ENCODE measurements around the gene C17orf113.

Gene C17orf113

GRCh38 chr17:42001729-42002128, 48.7 kb downstream of the C17orf113 start:
- WGBS, 2 experiments: 100% methylated on average over 1 to 2 of the region's 2 CpGs
- H3K27me3 ChIP-seq (ENCODE audit: control insufficient read depth, insufficient read depth, low read length, poor library complexity, severe bottlenecking): no peaks in the 10 kb centered on the region
- no peaks in the 10 kb centered on the region for H3K9me3 ChIP-seq (ENCODE audit: control insufficient read depth, low read length)
- H3K27ac ChIP-seq (ENCODE audit: insufficient read depth, low read depth, low read length, poor library complexity, severe bottlenecking): no peak overlapping the region
- no peak overlapping the region for H3K4me3 ChIP-seq (ENCODE audit: insufficient read depth, low read depth, low read length)
- H3K36me3 ChIP-seq (ENCODE audit: control insufficient read depth, insufficient read depth, low read length): peaks cover 28% of the 10 kb centered on the region
- no peaks in the 10 kb centered on the region for H3K4me1 ChIP-seq (ENCODE audit: control insufficient read depth, insufficient read depth, low read length)

- Histone ChIP-seq H3K36me3 (ENCODE audit: control insufficient read depth, insufficient read depth, low read length) (peaks cover 40% of the 10 kb centered on the region), H3K27me3 (ENCODE audit: control insufficient read depth, insufficient read depth, low read length, poor library complexity, severe bottlenecking) (no peaks in the 10 kb centered on the region), H3K27ac (ENCODE audit: insufficient read depth, low read depth, low read length, poor library complexity, severe bottlenecking) (no peak overlapping the region), H3K9me3 (ENCODE audit: control insufficient read depth, low read length) (no peaks in the 10 kb centered on the region), H3K4me1 (ENCODE audit: control insufficient read depth, insufficient read depth, low read length) (no peaks in the 10 kb centered on the region), H3K4me3 (ENCODE audit: insufficient read depth, low read depth, low read length) (no peak overlapping the region)
- WGBS, 2 experiments: 97 to 100% methylated on average over 2 to 3 of the region's 3 CpGs
These were observed 49.8 kb downstream of the C17orf113 start for GRCh38 chr17:42000413-42001133.

GRCh38 chr17:41998497-41998896, 51.9 kb downstream of the C17orf113 start:
- H3K9me3 ChIP-seq (ENCODE audit: control insufficient read depth, low read length): no peaks in the 10 kb centered on the region
- H3K4me3 ChIP-seq (ENCODE audit: insufficient read depth, low read depth, low read length): no peak overlapping the region
- no peak overlapping the region for H3K27ac ChIP-seq (ENCODE audit: insufficient read depth, low read depth, low read length, poor library complexity, severe bottlenecking)
- peaks cover 53% of the 10 kb centered on the region for H3K36me3 ChIP-seq (ENCODE audit: control insufficient read depth, insufficient read depth, low read length)
- WGBS, 2 experiments: 47 to 50% methylated on average over 2 of the region's 2 CpGs
- H3K4me1 ChIP-seq (ENCODE audit: control insufficient read depth, insufficient read depth, low read length): no peaks in the 10 kb centered on the region
- no peaks in the 10 kb centered on the region for H3K27me3 ChIP-seq (ENCODE audit: control insufficient read depth, insufficient read depth, low read length, poor library complexity, severe bottlenecking)

DNA sequence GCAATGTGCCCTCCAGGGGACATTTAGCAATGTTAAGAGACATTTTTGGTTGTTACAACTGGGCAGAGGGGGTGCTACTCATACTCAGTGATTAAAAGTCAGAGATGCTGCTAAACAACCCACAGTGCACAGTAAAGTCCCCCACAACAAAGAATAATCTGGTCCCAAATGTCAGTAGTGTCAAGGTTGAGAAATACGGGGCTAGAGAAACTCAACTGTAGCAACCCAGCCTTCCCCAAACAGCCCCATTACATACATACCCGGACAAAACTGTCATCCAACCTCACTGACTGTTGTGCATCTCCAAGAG, 53.6 kb downstream of the C17orf113 start:
- Histone ChIP-seq H3K4me1 (ENCODE audit: control insufficient read depth, insufficient read depth, low read length) (no peaks in the 10 kb centered on the region), H3K27me3 (ENCODE audit: control insufficient read depth, insufficient read depth, low read length, poor library complexity, severe bottlenecking) (no peaks in the 10 kb centered on the region), H3K27ac (ENCODE audit: insufficient read depth, low read depth, low read length, poor library complexity, severe bottlenecking) (no peak overlapping the region), H3K36me3 (ENCODE audit: control insufficient read depth, insufficient read depth, low read length) (peaks cover 67% of the 10 kb centered on the region), H3K4me3 (ENCODE audit: insufficient read depth, low read depth, low read length) (no peak overlapping the region), H3K9me3 (ENCODE audit: control insufficient read depth, low read length) (no peaks in the 10 kb centered on the region)
- 90 to 100% methylated on average over 2 of the region's 2 CpGs for WGBS, 2 experiments

DNA sequence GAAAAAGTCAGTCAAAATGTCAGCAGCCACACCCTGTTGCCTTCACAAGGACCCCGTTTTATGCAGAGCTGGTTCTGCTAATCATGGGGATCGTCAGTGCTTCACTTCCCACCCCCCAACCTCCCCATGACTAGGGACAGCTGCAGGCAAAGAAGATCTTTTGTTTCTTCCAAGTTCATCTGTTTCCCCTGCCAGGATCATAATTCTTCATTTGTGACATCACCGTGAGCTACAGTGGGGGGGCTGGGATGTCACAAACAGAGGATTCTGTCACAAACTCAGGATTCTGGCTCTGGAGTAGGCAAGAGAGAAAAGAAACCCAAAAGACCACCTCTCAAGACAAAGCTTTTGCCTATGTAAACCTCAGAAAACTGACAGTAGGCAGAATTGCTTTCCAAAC, 57.8 kb downstream of the C17orf113 start:
- WGBS, 2 experiments: 97% methylated on average over 3 of the region's 3 CpGs
- Histone ChIP-seq H3K36me3 (ENCODE audit: control insufficient read depth, insufficient read depth, low read length) (peaks cover 77% of the 10 kb centered on the region), H3K4me3 (ENCODE audit: insufficient read depth, low read depth, low read length) (no peak overlapping the region), H3K27ac (ENCODE audit: insufficient read depth, low read depth, low read length, poor library complexity, severe bottlenecking) (no peak overlapping the region), H3K4me1 (ENCODE audit: control insufficient read depth, insufficient read depth, low read length) (no peaks in the 10 kb centered on the region), H3K9me3 (ENCODE audit: control insufficient read depth, low read length) (no peaks in the 10 kb centered on the region), H3K27me3 (ENCODE audit: control insufficient read depth, insufficient read depth, low read length, poor library complexity, severe bottlenecking) (no peaks in the 10 kb centered on the region)

GRCh38 chr17:41989702-41990419, 60.5 kb downstream of the C17orf113 start:
- no peaks in the 10 kb centered on the region for H3K4me1 ChIP-seq (ENCODE audit: control insufficient read depth, insufficient read depth, low read length)
- H3K36me3 ChIP-seq (ENCODE audit: control insufficient read depth, insufficient read depth, low read length): peaks cover 73% of the 10 kb centered on the region
- H3K9me3 ChIP-seq (ENCODE audit: control insufficient read depth, low read length): no peaks in the 10 kb centered on the region
- no peak overlapping the region for H3K27ac ChIP-seq (ENCODE audit: insufficient read depth, low read depth, low read length, poor library complexity, severe bottlenecking)
- H3K27me3 ChIP-seq (ENCODE audit: control insufficient read depth, insufficient read depth, low read length, poor library complexity, severe bottlenecking): no peaks in the 10 kb centered on the region
- H3K4me3 ChIP-seq (ENCODE audit: insufficient read depth, low read depth, low read length): no peak overlapping the region
- WGBS, 2 experiments: 87 to 89% methylated on average over 5 of the region's 5 CpGs

DNA sequence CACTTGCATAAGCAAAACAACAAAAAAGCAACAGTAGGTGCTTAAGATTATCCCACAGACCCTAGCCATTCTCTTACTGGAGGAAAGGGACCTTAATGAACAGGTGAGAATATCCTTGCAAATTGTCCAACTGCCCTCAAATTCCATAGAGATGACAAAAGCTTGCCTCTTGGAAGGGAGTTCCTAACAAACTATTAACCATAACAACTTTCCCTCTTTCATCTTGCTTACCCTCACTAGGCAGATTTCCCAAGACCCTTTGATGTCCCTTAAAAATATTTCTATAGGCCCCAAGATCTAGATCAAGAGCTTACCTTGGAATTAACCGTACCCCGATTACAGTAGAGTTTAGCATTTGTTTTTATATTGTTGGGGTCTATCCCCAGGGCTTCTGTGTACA, 62.0 kb downstream of the C17orf113 start:
- no peak overlapping the region for H3K4me3 ChIP-seq (ENCODE audit: insufficient read depth, low read depth, low read length)
- no peaks in the 10 kb centered on the region for H3K4me1 ChIP-seq (ENCODE audit: control insufficient read depth, insufficient read depth, low read length)
- H3K36me3 ChIP-seq (ENCODE audit: control insufficient read depth, insufficient read depth, low read length): peaks cover 70% of the 10 kb centered on the region
- no peaks in the 10 kb centered on the region for H3K27me3 ChIP-seq (ENCODE audit: control insufficient read depth, insufficient read depth, low read length, poor library complexity, severe bottlenecking)
- WGBS, 2 experiments: 88 to 100% methylated on average over 2 of the region's 2 CpGs
- H3K9me3 ChIP-seq (ENCODE audit: control insufficient read depth, low read length): no peaks in the 10 kb centered on the region
- H3K27ac ChIP-seq (ENCODE audit: insufficient read depth, low read depth, low read length, poor library complexity, severe bottlenecking): no peak overlapping the region
